ENCODE data around the gene SYNE2.

GRCh38 chr14:64227856-64228255 lies 375.1 kb downstream of the SYNE2 start:
- TF ChIP-seq CTCF (IDR thresholded peaks at IDR 0.05; ENCODE audit: low read depth, low read length, poor library complexity, severe bottlenecking) (no peak), EZH2phosphoT487 (IDR thresholded peaks at IDR 0.05; ENCODE audit: borderline replicate concordance, low read length) (no peak)
